PC-9 (cell line): Measurements from ENCODE around the gene AS3MT.

Experiments used
- EZH2 ChIP-seq: fragments of 200-600 bp; sonication (generic); IDR thresholded peaks from 2 replicates; pipeline ENCODE4 v1.8.0; 2017; ENCODE audit warnings: antibody characterized with exemption, low read depth
- TF ChIP-seq, protein P1 (sequence below): fragments of 200-600 bp; sonication (generic); conservative IDR thresholded peaks from 2 replicates; pipeline ENCODE4 v1.6.1; 2017; ENCODE audit warnings: mixed run types, antibody characterized with exemption, mild to moderate bottlenecking, moderate library complexity

GRCh38 chr10:102941401-102941800 lies 72.1 kb downstream of the AS3MT start:
- TF ChIP-seq, protein P1, sequence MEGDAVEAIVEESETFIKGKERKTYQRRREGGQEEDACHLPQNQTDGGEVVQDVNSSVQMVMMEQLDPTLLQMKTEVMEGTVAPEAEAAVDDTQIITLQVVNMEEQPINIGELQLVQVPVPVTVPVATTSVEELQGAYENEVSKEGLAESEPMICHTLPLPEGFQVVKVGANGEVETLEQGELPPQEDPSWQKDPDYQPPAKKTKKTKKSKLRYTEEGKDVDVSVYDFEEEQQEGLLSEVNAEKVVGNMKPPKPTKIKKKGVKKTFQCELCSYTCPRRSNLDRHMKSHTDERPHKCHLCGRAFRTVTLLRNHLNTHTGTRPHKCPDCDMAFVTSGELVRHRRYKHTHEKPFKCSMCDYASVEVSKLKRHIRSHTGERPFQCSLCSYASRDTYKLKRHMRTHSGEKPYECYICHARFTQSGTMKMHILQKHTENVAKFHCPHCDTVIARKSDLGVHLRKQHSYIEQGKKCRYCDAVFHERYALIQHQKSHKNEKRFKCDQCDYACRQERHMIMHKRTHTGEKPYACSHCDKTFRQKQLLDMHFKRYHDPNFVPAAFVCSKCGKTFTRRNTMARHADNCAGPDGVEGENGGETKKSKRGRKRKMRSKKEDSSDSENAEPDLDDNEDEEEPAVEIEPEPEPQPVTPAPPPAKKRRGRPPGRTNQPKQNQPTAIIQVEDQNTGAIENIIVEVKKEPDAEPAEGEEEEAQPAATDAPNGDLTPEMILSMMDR, result no peak
- no peak for TF ChIP-seq EZH2
